ENCODE results near the gene PI3. TPM values are rescaled to one million over a fixed set of nuclear protein-coding genes. Genes with fewer than 3 reads are reported as not detected.

PI3 gene
- total RNA-seq, 1 donor from 2014 or later = not detected

GRCh38 chr20:45187693-45188092 lies 13.0 kb downstream of the PI3 start:
- DNase-seq (ENCODE audit: low spot score) = no peak

GRCh38 chr20:45189067-45189609 lies 14.4 kb downstream of the PI3 start:
- no peak for DNase-seq (ENCODE audit: low spot score)

GRCh38 chr20:45189861-45190260 lies 15.2 kb downstream of the PI3 start:
- no peak for DNase-seq (ENCODE audit: low spot score)

GRCh38 chr20:45191926-45192325 lies 17.2 kb downstream of the PI3 start:
- DNase-seq (ENCODE audit: low spot score) = no peak

GRCh38 chr20:45193331-45193730 lies 18.6 kb downstream of the PI3 start:
- no peak for DNase-seq (ENCODE audit: low spot score)

GRCh38 chr20:45206725-45207124 lies 32.0 kb downstream of the PI3 start, which contains the start of gene SEMG1:
Gene SEMG1 (plus strand): TSS chr20:45207033. CDS start chr20:45207054, 21 bp downstream.
- no peak for DNase-seq (ENCODE audit: low spot score)

DNA sequence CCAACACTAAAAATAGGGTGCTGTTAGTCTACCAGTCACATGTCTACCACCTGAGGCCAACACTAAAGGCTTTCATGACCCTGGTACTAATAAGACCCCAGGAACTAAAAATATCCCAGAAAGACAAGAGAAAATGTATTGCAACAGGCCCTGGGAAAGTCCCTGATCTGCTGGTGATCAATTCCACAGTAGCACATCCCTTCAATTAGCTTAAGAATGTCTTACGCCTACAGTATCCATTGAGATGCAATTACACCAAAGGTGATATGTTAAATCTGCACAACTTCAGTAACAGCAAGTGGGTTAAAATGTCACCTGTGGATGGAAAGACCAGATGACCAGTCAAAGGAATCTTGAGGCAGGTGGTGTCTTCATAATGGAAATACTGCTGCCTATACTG lies 35.2 kb downstream of the PI3 start:
- DNase-seq (ENCODE audit: low spot score) = no peak

DNA sequence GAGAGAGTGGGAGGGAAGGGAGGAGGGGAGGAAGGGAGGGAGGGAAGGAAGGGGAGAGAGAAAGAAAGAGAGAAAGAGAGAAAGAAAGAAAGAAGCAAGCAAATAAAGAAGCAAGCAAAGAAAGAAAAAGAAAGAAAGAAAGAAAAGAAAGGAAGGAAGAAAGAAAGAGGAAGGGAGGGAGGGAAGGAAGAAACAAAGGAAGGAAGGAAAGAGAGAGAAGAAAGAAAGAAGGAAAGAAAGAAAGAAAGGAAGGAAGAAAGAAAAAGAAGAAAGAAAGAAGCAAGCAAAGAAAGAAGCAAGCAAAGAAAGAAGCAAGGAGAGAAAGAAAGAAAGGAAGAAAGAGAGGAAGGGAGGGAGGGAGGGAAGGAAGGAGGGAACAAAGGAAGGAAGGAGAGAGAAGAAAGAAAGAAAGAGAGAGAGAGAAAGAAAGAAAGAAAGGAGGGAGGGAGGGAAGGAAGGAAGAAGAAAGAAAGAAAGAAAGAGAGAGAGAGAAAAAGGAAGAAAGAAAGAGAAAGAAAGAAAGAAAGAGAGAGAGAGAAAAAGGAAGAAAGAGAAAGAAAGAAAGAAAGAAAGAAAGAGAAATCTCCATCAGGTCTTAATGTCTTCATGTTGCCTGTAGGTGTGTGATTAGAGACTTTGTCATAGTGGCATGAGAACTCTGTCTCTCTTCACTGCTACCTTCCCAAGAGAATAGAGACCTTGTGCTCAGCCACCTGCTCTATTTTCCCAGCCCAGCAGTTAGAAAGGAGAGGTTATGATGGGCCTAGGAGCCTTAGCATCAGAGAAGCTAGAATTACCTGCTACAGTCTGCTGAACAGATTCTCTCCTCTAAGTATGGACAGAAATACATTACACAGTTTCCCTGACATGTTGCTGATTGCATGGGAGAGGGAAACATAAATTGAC lies 37.1 kb downstream of the PI3 start:
- DNase-seq (ENCODE audit: low spot score) = no peak

- DNase-seq (ENCODE audit: low spot score) = no peak
Observed at GRCh38 chr20:45212836-45213235, 38.1 kb downstream of the PI3 start.

DNA sequence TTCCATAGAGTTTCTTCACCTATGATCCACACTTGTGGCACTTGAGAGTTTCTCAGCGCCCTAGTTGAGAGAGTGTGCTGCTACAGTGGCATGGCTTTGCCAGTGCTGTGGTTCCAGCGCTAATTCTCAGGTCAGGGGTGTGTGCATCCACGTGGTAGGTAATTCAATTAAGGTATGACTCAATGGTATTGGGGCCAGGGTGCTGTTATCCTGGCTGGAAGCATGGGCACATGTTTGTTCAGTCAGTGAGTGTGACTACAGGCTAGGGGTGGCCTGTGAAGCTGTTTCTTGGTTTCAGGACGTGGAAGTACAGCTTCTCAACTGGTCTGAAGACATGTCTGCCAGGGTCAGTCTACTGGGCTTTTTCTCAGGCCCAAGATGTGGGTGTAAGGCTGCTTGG lies 43.4 kb downstream of the PI3 start:
- no peak for DNase-seq (ENCODE audit: low spot score)

DNA sequence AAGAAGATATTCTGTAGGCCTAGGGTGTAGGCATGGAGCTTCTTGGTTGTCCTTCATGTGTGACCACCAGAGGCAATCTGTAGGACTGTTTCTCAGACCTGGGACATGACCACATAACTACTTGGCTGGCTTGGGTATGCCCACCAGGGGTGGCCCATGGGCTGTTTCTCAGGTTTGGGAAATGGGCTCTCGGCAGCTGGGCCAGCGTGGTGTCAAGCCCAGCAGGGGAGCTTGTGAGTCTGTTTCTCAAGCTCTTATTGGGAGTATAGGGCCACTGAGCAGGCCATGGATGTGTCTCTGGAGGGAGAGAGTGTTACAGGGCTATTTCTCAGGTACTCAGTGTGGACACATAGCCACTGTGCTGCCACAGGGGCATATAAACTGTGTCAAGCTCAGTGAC lies 43.9 kb downstream of the PI3 start:
- DNase-seq (ENCODE audit: low spot score) = no peak

- no peak for DNase-seq (ENCODE audit: low spot score)
Observed at GRCh38 chr20:45221076-45221475, 46.4 kb downstream of the PI3 start, which contains the start of gene SEMG2. Gene SEMG2 (plus strand): TSS chr20:45221373. CDS start chr20:45221390, 17 bp downstream.

DNA sequence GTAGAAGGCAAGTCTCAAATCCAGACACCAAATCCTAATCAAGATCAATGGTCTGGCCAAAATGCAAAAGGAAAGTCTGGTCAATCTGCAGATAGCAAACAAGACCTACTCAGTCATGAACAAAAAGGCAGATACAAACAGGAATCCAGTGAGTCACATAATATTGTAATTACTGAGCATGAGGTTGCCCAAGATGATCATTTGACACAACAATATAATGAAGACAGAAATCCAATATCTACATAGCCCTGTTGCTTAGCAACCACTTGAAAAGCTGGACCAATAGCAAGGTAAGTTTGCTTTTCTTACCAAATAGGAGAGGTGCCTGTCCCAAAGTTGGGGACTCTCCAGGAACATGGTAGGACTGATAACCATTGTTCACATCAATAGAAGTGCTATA lies 48.4 kb downstream of the PI3 start:
- DNase-seq (ENCODE audit: low spot score) = no peak

Other genes with a start within 250 kb of the PI3 start
- gene TOMM34, start 214.5 kb upstream of the PI3 start, total RNA-seq (ENCODE audit: insufficient read depth, low replicate concordance) = 7.2 TPM
- 34.4 TPM for gene STK4, start 208.4 kb upstream of the PI3 start, total RNA-seq (ENCODE audit: insufficient read depth, low replicate concordance)
- gene KCNS1, start 73.8 kb upstream of the PI3 start, total RNA-seq (ENCODE audit: insufficient read depth, low replicate concordance) = 2.4 TPM
- 1.2 TPM for gene WFDC5, start 59.7 kb upstream of the PI3 start, total RNA-seq (ENCODE audit: insufficient read depth, low replicate concordance)
- gene WFDC12, start 50.4 kb upstream of the PI3 start, total RNA-seq (ENCODE audit: insufficient read depth, low replicate concordance) = not detected
- 6.0 TPM for gene SEMG1, start 32.1 kb downstream of the PI3 start, total RNA-seq (ENCODE audit: insufficient read depth, low replicate concordance)
- gene SEMG2, start 46.5 kb downstream of the PI3 start, total RNA-seq (ENCODE audit: insufficient read depth, low replicate concordance) = 0.48 TPM
- gene SLPI, start 79.7 kb downstream of the PI3 start, total RNA-seq (ENCODE audit: insufficient read depth, low replicate concordance) = 2.4 TPM
- gene RBPJL, start 131.9 kb downstream of the PI3 start, total RNA-seq (ENCODE audit: insufficient read depth, low replicate concordance) = not detected
- gene MATN4, start 133.4 kb downstream of the PI3 start, total RNA-seq (ENCODE audit: insufficient read depth, low replicate concordance) = not detected
- gene SDC4, start 173.5 kb downstream of the PI3 start, total RNA-seq (ENCODE audit: insufficient read depth, low replicate concordance) = 28.9 TPM
- 25.8 TPM for gene SYS1, start 188.3 kb downstream of the PI3 start, total RNA-seq (ENCODE audit: insufficient read depth, low replicate concordance)
- 32.0 TPM for gene TP53TG5, start 203.4 kb downstream of the PI3 start, total RNA-seq (ENCODE audit: insufficient read depth, low replicate concordance)
- gene DBNDD2, start 233.4 kb downstream of the PI3 start, total RNA-seq (ENCODE audit: insufficient read depth, low replicate concordance) = 11.8 TPM
- gene PIGT, start 241.2 kb downstream of the PI3 start, total RNA-seq (ENCODE audit: insufficient read depth, low replicate concordance) = 36.6 TPM

Measured in umbilical cord (tissue), 2 donors.